NB4 (cell line): Measurements from ENCODE around the gene AGBL1.

ENCODE experiments used
- DNase-seq: peaks from one replicate; pipeline ENCODE4 v3.0.0; 2010; ENCODE audit warnings: low read depth
- H3K4me3 ChIP-seq: one replicate; pipeline ENCODE4 v1.5.1; 2011; ENCODE audit warnings: mild to moderate bottlenecking, low read depth, low read length, moderate library complexity
- CTCF ChIP-seq: IDR thresholded peaks from one replicate; pipeline ENCODE4 v1.5.1; 2012; ENCODE audit warnings: low read depth, low read length
- MAX ChIP-seq: IDR thresholded peaks from 2 replicates; pipeline ENCODE4 v1.6.1; 2011; ENCODE audit warnings: low read depth, low read length
- MYC ChIP-seq: IDR thresholded peaks from 2 replicates; pipeline ENCODE4 v1.6.1; 2011; ENCODE audit warnings: low read depth, low read length
- POLR2A ChIP-seq: IDR thresholded peaks from 2 replicates; pipeline ENCODE4 v1.6.1; 2011; ENCODE audit warnings: mild to moderate bottlenecking; ENCODE audit not compliant: insufficient read length; ENCODE audit errors: extremely low read depth

AGBL1 gene

GRCh38 chr15:86634146-86634545 is 554.5 kb downstream of the AGBL1 start:
- DNase-seq, result no peak
- H3K4me3 ChIP-seq, result no peak overlapping the region
- TF ChIP-seq MYC (no peak), MAX (no peak), POLR2A (no peak), CTCF (no peak)

- DNase-seq, result no peak
- no peak for TF ChIP-seq MYC
- no peak overlapping the region for H3K4me3 ChIP-seq
Observed at GRCh38 chr15:86634992-86635638, 555.4 kb downstream of the AGBL1 start.

GRCh38 chr15:86644339-86644738 is 564.7 kb downstream of the AGBL1 start:
- TF ChIP-seq CTCF (no peak), POLR2A (no peak), MYC (no peak), MAX (no peak)
- no peak overlapping the region for H3K4me3 ChIP-seq
- no peak for DNase-seq

- no peak for DNase-seq
- TF ChIP-seq POLR2A (no peak), CTCF (no peak), MAX (no peak), MYC (no peak)
- H3K4me3 ChIP-seq, result no peak overlapping the region
Observed at GRCh38 chr15:86645925-86646500, 566.3 kb downstream of the AGBL1 start.

- DNase-seq, result no peak
- TF ChIP-seq CTCF, result no peak
- TF ChIP-seq MYC, result no peak
- TF ChIP-seq MAX, result no peak
- no peak for TF ChIP-seq POLR2A
- H3K4me3 ChIP-seq, result no peak overlapping the region
Observed at GRCh38 chr15:86647810-86648440, 568.3 kb downstream of the AGBL1 start.

GRCh38 chr15:86649277-86649676 is 569.6 kb downstream of the AGBL1 start:
- TF ChIP-seq MYC (no peak), POLR2A (no peak), MAX (no peak), CTCF (no peak)
- DNase-seq, result no peak
- H3K4me3 ChIP-seq, result no peak overlapping the region
